ENCODE results near the gene MAP3K2. TPM values are rescaled to one million over a fixed set of nuclear protein-coding genes. Genes with fewer than 3 reads are reported as not detected.
"Not testable (repeated sequence)": the region's sequence is repeated elsewhere in the genome, so short reads cannot be mapped to it uniquely, and the experiment has no call there.

The MAP3K2 gene
- total and polyA plus RNA-seq, 8 donors, result 24.3 to 84.9 (median 27.3) TPM

GRCh38 chr2:127355407-127356008, 32.3 kb downstream of the MAP3K2 start:
- DNase-seq, result no peak
- intact Hi-C loops (cut with DNase I), result no loop called here

GRCh38 chr2:127353873-127354676, 33.7 kb downstream of the MAP3K2 start:
- DNase-seq; H3K27me3 ChIP-seq; H3K9me3 ChIP-seq; H3K4me3 ChIP-seq; intact Hi-C loops (cut with DNase I); H3K36me3 ChIP-seq; H3K27ac ChIP-seq: not testable (repeated sequence)
- peaks cover 6 to 45% of the 10 kb centered on the region in 2 donors for H3K4me1 ChIP-seq
- ATAC-seq, result peak; percentile 27

More at GRCh38 chr2:127355407-127356008, 32.3 kb downstream of the MAP3K2 start:
- Histone ChIP-seq H3K36me3 (no peaks in the 10 kb centered on the region), H3K4me1 (peaks cover 6 to 35% of the 10 kb centered on the region in 2 donors), H3K27me3 (no peaks in the 10 kb centered on the region), H3K27ac (no peak overlapping the region), H3K9me3 (no peaks in the 10 kb centered on the region), H3K4me3 (no peak overlapping the region)
- peak; percentile 31 to 47 for TF ChIP-seq CTCF (IDR thresholded peaks at IDR 0.05)
- peak; percentile 50 for ATAC-seq

GRCh38 chr2:127353223-127353622, 34.6 kb downstream of the MAP3K2 start:
- ATAC-seq; H3K9me3 ChIP-seq; H3K27me3 ChIP-seq; DNase-seq; H3K27ac ChIP-seq; H3K36me3 ChIP-seq; H3K4me3 ChIP-seq; intact Hi-C loops (cut with DNase I): not testable (repeated sequence)
- peaks cover 9 to 51% of the 10 kb centered on the region in 2 donors for H3K4me1 ChIP-seq

- ATAC-seq, result no peak
- Histone ChIP-seq H3K27ac (no peak overlapping the region), H3K4me1 (peaks cover 9 to 60% of the 10 kb centered on the region in 2 donors), H3K9me3 (no peaks in the 10 kb centered on the region), H3K27me3 (no peaks in the 10 kb centered on the region), H3K36me3 (no peaks in the 10 kb centered on the region), H3K4me3 (no peak overlapping the region)
- intact Hi-C loops (cut with DNase I), result no loop called here
- no peak for TF ChIP-seq CTCF (IDR thresholded peaks at IDR 0.05)
- DNase-seq, result no peak
Measured at GRCh38 chr2:127351603-127352002, 36.2 kb downstream of the MAP3K2 start.

GRCh38 chr2:127348426-127349000, 39.3 kb downstream of the MAP3K2 start:
- Histone ChIP-seq H3K9me3 (no peaks in the 10 kb centered on the region), H3K27me3 (no peaks in the 10 kb centered on the region), H3K4me3 (no peak overlapping the region), H3K27ac (peak overlapping the region in 1 of 2 donors; percentile 2), H3K4me1 (peaks cover 3 to 49% of the 10 kb centered on the region in 2 donors), H3K36me3 (no peaks in the 10 kb centered on the region)
- ATAC-seq, result no peak
- no peak for TF ChIP-seq CTCF (IDR thresholded peaks at IDR 0.05)
- no peak for DNase-seq
- intact Hi-C loops (cut with DNase I), result no loop called here

- Histone ChIP-seq H3K4me3 (no peak overlapping the region), H3K27me3 (no peaks in the 10 kb centered on the region), H3K36me3 (no peaks in the 10 kb centered on the region), H3K27ac (peak overlapping the region in 1 of 2 donors; percentile 2), H3K4me1 (peaks cover 3 to 49% of the 10 kb centered on the region in 2 donors), H3K9me3 (no peaks in the 10 kb centered on the region)
- DNase-seq (no peak), ATAC-seq (no peak)
- intact Hi-C loops (cut with DNase I), result no loop called here
- no peak for TF ChIP-seq CTCF (IDR thresholded peaks at IDR 0.05)
Measured at GRCh38 chr2:127347734-127348392, 39.9 kb downstream of the MAP3K2 start.

Data from left lung (tissue), 10 donors.